ENCODE results near the gene EDN2. TPM values are rescaled to one million over a fixed set of nuclear protein-coding genes. Genes with fewer than 3 reads are reported as not detected.

The EDN2 gene
- polyA plus RNA-seq, 1 experiment = 0.06 TPM

DNA sequence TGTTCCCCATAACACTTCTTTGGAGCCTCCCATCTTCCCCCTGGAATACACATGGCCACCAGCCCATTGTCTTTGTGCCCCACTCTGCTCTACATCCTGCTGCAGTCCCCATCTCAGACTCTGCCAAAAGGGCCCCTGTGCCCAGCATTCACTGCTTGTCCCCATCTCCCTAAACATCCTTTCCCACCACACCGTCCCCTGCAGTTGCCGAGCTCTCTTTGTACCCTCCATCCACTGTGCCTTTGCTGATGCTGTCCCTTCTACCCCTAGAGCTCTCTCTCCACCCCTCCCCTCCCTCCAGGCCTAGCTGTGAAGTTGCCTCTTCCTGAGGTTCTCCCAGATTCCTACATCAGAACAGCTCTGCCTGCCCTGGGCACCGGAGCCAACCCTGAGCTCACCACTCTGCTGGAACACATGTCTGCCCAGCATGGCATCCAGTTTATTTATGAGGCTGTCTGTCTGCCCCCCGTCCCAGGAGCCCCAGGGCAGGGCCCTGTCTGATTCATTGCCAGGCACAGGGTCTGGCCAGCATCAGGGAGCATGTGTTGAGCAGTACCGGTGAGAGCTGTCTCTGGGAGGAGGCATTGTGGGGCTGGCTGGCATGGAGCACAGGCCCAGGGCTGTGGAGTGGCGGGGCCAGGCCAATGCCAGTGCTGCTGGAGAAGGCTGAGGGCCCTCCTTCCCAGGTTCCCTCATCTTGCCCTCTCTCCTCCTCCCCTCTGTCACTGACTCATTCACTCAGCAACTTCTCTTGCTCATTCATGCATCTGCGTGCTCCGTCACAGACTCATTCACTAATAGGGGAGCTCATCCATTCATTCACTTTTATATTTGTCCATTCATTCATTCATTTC, 28.8 kb downstream of the EDN2 start:
- CTCF ChIA-PET = interaction anchor here (0.6 to 2.0 kb wide), 6 partner anchors 22 to 173 kb away, joined by 3 to 7 read pairs (median 4); no protein-coding TSS in a partner anchor
- POLR2A ChIA-PET = no interaction called here
- no peak for DNase-seq (ENCODE audit: low read depth)
- Histone ChIP-seq H3K27me3 (ENCODE audit: control insufficient read depth, insufficient read depth, low read length) (peaks cover 6% of the 10 kb centered on the region; the same call in 1 of the 2 replicates), H3K4me3 (ENCODE audit: low read depth, low read length) (no peak overlapping the region), H3K36me3 (ENCODE audit: control insufficient read depth, insufficient read depth, low read length) (no peaks in the 10 kb centered on the region)
- TF ChIP-seq, protein P1, sequence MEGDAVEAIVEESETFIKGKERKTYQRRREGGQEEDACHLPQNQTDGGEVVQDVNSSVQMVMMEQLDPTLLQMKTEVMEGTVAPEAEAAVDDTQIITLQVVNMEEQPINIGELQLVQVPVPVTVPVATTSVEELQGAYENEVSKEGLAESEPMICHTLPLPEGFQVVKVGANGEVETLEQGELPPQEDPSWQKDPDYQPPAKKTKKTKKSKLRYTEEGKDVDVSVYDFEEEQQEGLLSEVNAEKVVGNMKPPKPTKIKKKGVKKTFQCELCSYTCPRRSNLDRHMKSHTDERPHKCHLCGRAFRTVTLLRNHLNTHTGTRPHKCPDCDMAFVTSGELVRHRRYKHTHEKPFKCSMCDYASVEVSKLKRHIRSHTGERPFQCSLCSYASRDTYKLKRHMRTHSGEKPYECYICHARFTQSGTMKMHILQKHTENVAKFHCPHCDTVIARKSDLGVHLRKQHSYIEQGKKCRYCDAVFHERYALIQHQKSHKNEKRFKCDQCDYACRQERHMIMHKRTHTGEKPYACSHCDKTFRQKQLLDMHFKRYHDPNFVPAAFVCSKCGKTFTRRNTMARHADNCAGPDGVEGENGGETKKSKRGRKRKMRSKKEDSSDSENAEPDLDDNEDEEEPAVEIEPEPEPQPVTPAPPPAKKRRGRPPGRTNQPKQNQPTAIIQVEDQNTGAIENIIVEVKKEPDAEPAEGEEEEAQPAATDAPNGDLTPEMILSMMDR (IDR thresholded peaks at IDR 0.05; ENCODE audit: insufficient read depth, low read depth, low read length) = no peak

DNA sequence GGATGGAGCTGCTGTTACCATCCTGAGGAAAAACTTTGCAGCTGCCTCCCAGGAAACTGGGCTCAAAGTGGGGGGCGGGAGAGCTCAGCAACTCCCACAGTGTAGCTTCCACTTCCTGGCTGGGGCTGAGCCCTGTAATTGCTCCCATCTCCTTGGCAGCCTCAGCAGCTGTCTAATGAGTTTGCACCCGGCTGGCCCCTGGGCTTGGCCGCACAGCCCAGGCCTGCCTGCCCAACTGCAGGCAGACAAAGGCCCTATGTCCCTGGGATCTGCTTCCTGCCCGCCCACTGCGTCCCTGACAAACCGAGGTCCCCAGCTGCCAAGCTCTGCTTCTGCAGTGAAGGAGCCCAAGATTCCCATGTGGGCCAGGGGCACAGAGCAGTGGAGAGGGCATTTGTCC, 30.1 kb downstream of the EDN2 start:
- no peak for DNase-seq (ENCODE audit: low read depth)
- no peak overlapping the region for H3K4me3 ChIP-seq (ENCODE audit: low read depth, low read length)
- TF ChIP-seq, protein P1 (IDR thresholded peaks at IDR 0.05; ENCODE audit: insufficient read depth, low read depth, low read length) = no peak
- CTCF ChIA-PET = interaction anchor here (1.0 to 2.0 kb wide), 2 partner anchors 39 to 172 kb away, joined by 3 to 7 read pairs; no protein-coding TSS in a partner anchor
- POLR2A ChIA-PET = no interaction called here
- H3K36me3 ChIP-seq (ENCODE audit: control insufficient read depth, insufficient read depth, low read length) = no peaks in the 10 kb centered on the region
- peaks cover 3% of the 10 kb centered on the region; the same call in 1 of the 2 replicates for H3K27me3 ChIP-seq (ENCODE audit: control insufficient read depth, insufficient read depth, low read length)

DNA sequence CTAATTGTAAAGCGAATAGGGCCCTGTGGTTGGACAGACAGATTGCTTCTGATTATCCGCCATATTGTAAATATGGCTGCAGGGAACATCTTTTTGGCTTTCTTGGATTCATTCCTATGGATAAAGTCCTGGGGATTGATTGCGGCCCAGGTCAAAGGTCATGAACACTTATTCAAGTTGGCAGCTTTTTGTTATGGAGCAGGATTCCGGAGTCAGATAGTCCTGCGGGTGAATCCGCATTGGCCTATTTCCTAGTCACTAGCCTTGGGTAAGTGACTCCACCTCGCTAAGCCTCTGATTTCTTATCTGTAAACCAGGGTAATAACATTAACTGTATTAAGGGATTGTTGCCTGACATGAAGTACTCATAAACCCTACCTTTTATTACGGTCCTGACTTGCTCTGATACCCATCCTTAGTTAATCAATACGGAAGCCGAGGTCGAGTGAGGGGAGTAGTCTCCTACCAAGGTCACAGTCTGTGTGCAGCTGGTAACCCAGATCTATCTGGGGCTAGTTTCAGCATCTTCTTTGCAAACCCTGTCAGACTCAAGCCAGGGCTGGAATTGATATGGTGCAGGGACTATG, 31.7 kb downstream of the EDN2 start:
- no peak overlapping the region for H3K4me3 ChIP-seq (ENCODE audit: low read depth, low read length)
- TF ChIP-seq, protein P1 (IDR thresholded peaks at IDR 0.05; ENCODE audit: insufficient read depth, low read depth, low read length) = no peak
- DNase-seq (ENCODE audit: low read depth) = no peak
- ChIA-PET POLR2A (no interaction called here), CTCF (no interaction called here)
- no peaks in the 10 kb centered on the region for H3K36me3 ChIP-seq (ENCODE audit: control insufficient read depth, insufficient read depth, low read length)
- no peaks in the 10 kb centered on the region for H3K27me3 ChIP-seq (ENCODE audit: control insufficient read depth, insufficient read depth, low read length)

DNA sequence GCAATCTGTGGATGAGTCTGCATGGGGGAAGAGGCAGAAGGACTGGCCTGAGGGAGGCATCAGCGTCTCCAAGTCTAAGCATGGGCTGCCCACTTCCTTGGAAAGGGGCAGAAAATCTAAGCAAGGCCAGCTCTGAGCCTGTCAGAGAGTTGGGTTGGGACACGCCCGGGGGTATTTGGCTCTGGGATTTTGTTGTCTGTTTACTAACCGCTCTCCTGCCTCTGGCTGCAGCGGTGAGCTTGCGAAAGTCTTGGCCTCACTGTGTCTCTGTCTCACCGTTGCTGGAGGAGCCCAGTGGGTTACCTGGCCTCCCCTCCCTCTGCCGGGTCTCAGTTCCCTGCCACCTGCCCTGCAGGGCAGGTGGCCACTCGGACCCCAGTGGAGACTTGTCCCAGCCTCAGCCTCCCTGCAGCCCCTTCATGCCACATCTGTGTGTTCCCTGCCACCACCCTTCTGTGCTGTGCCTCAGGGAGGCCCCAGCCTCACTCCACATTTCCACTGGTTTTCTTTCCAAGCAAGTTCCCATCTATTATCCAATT, 33.7 kb downstream of the EDN2 start:
- POLR2A ChIA-PET = no interaction called here
- TF ChIP-seq, protein P1 (IDR thresholded peaks at IDR 0.05; ENCODE audit: insufficient read depth, low read depth, low read length) = no peak
- no peak overlapping the region for H3K4me3 ChIP-seq (ENCODE audit: low read depth, low read length)
- H3K36me3 ChIP-seq (ENCODE audit: control insufficient read depth, insufficient read depth, low read length) = no peaks in the 10 kb centered on the region
- CTCF ChIA-PET = interaction anchor here (0.5 to 3.9 kb wide), 2 partner anchors 17 to 1011 kb away, joined by 3 to 27 read pairs; no protein-coding TSS in a partner anchor
- H3K27me3 ChIP-seq (ENCODE audit: control insufficient read depth, insufficient read depth, low read length) = peaks cover 4% of the 10 kb centered on the region
- no peak for DNase-seq (ENCODE audit: low read depth)

DNA sequence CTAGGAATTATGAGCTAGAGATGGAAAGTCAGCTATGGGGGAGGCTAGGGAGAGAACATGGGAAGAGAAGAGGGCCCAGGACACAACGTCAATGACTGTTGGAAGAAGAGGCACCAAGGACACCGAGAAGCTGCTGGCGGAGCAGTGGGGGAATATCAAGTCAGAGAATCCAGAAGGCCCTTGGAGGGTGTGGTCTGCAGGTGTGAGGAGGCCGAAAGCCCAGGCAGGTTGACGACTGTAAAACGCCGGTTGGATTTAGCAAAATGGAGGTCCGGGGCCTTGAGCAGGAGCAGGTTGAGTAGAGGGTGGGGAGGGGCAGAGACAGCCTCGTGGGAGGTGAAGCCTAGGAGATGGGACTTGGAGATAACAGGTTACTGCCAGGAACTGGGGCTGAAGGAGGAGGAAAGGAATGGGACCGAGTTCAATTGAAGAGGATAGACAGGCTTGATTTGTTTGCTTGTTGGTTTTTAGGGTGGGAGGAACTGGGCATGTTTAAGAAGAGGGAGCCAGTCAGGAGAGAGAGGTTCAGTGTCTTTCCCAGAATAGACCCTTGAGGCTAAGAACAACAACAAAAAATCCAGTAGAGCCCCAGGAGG, 35.1 kb downstream of the EDN2 start:
- ChIA-PET CTCF (interaction anchor here (3.9 kb wide), 1 partner anchor 16 kb away, joined by 27 read pairs; no protein-coding TSS in a partner anchor), POLR2A (no interaction called here)
- TF ChIP-seq, protein P1 (IDR thresholded peaks at IDR 0.05; ENCODE audit: insufficient read depth, low read depth, low read length) = no peak
- Histone ChIP-seq H3K36me3 (ENCODE audit: control insufficient read depth, insufficient read depth, low read length) (no peaks in the 10 kb centered on the region), H3K27me3 (ENCODE audit: control insufficient read depth, insufficient read depth, low read length) (peaks cover 4% of the 10 kb centered on the region), H3K4me3 (ENCODE audit: low read depth, low read length) (no peak overlapping the region)
- DNase-seq (ENCODE audit: low read depth) = no peak
